Measurements from ENCODE around the gene ABCC3.

ABCC3 gene

DNA sequence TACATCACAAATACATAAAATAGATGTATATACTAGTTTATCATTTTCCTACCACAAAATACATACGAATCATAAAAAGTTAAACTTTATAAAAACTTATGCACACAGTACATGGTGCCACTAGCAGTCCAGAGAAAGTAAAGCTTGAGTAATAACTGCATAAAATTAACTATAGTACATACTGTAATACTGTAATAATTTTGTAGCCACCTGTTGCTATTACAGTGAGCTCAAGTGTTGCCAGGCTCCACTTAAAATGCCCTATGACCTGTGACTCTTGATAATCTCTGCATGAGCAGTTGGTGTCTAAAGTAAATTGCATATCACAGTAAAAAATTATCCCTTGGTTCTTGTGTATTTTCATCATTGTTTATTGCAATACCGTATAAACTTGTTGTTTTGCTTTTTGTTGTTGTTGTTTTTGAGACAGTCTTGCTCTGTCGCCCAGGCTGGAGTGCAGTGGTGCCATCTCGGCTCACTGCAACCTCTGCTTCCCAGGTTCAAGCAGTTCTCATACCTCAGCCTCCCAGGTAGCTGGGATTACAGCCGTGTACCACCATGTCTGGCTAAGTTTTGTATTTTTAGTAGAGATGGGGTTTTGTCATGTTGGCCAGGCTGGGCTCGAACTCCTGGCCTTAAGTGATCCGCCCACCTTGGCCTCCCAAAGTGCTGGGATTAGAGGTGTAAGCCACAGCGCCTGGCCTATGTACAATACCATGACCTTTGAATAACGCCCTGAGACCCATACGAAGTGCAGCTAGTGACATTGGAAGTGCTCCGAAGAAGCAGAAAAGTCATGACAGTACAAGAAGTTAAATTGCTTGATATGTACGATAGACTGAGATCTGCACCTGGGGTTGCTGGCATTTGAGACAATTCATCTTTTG lies 91.3 kb downstream of the ABCC3 start:
- Histone ChIP-seq H3K4me1 (ENCODE audit: control insufficient read depth, insufficient read depth, low read length) (no peaks in the 10 kb centered on the region), H3K36me3 (ENCODE audit: control insufficient read depth, insufficient read depth, low read length) (no peaks in the 10 kb centered on the region)
- no CpG with 5 or more reads among the region's 12 CpGs for WGBS (ENCODE audit: insufficient coverage, insufficient read length)

DNA sequence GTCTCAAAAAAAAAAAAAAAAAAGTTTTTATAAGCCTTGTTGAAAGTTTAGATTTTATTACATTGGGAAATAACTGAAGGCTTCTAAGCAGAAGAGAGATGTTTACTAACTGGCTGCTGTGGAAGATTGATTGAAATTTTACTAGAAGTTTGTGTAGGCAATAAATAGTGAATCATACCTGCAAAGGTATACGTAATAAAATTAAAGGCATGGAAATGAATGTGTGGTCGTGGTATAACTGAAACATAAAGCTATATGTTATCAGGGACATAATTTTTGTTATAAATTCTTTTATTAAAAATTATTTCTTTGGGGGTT lies 93.4 kb downstream of the ABCC3 start:
- WGBS (ENCODE audit: insufficient coverage, insufficient read length) = no CpG with 5 or more reads among the region's 2 CpGs
- DNase-seq (ENCODE audit: low read depth, low spot score) = no peak
- H3K4me3 ChIP-seq (ENCODE audit: low read length) = no peak overlapping the region
- H3K27ac ChIP-seq (ENCODE audit: low read length) = no peak overlapping the region
- H3K9me3 ChIP-seq (ENCODE audit: control insufficient read depth, insufficient read depth, low read length) = no peaks in the 10 kb centered on the region
- H3K4me1 ChIP-seq (ENCODE audit: control insufficient read depth, insufficient read depth, low read length) = no peaks in the 10 kb centered on the region
- no peaks in the 10 kb centered on the region for H3K36me3 ChIP-seq (ENCODE audit: control insufficient read depth, insufficient read depth, low read length)
- H3K27me3 ChIP-seq (ENCODE audit: control insufficient read depth, insufficient read depth, low read length) = no peaks in the 10 kb centered on the region

More for the DNA sequence above, 91.3 kb downstream of the ABCC3 start:
- H3K27ac ChIP-seq (ENCODE audit: low read length) = no peak overlapping the region
- H3K4me3 ChIP-seq (ENCODE audit: low read length) = no peak overlapping the region
- no peak for DNase-seq (ENCODE audit: low read depth, low spot score)
- no peaks in the 10 kb centered on the region for H3K27me3 ChIP-seq (ENCODE audit: control insufficient read depth, insufficient read depth, low read length)
- no peaks in the 10 kb centered on the region for H3K9me3 ChIP-seq (ENCODE audit: control insufficient read depth, insufficient read depth, low read length)

DNA sequence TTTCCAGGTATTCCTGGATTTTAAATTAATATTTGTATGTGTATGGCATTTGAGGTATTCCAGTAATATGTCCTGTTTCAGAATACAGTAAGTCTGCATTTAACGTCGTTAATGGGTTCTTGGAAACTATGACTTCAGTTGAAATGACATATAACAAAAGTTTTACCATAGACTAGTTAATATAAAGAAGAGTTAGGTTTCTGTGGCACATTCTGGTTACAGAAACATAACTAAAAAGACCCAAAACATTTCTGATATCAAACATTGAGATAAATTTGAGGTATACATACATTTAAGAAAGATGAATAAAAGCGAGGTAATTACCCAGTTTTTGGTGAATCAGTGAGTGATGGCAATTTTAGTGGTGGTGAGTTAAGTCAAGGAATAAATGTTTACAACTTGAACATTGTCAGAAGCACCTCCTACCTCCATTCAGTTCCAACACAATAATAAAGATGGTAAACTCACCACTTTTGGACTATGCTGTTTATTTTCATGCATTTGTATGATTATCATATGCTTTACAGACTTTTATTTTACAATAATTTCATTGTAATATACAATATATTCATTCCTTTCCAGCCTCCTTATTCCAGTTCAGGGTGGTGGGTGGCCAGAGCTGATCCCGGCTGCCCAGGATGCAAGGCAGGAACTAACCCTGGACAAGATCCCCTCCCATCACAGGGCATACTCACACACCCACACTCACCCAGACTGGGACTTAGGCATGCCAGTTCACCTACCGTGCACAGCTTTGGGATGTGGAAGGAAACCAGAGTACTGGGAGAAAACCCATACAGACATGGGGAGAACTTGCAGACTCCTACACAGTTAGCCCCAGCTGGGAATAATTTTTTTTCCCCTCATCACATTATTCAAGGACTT lies 94.4 kb downstream of the ABCC3 start:
- WGBS (ENCODE audit: insufficient coverage, insufficient read length) = no CpG with 5 or more reads among the region's 5 CpGs
- no peaks in the 10 kb centered on the region for H3K36me3 ChIP-seq (ENCODE audit: control insufficient read depth, insufficient read depth, low read length)
- no peak for DNase-seq (ENCODE audit: low read depth, low spot score)
- H3K4me3 ChIP-seq (ENCODE audit: low read length) = no peak overlapping the region
- no peaks in the 10 kb centered on the region for H3K4me1 ChIP-seq (ENCODE audit: control insufficient read depth, insufficient read depth, low read length)
- H3K27me3 ChIP-seq (ENCODE audit: control insufficient read depth, insufficient read depth, low read length) = no peaks in the 10 kb centered on the region
- H3K9me3 ChIP-seq (ENCODE audit: control insufficient read depth, insufficient read depth, low read length) = no peaks in the 10 kb centered on the region
- H3K27ac ChIP-seq (ENCODE audit: low read length) = no peak overlapping the region

DNA sequence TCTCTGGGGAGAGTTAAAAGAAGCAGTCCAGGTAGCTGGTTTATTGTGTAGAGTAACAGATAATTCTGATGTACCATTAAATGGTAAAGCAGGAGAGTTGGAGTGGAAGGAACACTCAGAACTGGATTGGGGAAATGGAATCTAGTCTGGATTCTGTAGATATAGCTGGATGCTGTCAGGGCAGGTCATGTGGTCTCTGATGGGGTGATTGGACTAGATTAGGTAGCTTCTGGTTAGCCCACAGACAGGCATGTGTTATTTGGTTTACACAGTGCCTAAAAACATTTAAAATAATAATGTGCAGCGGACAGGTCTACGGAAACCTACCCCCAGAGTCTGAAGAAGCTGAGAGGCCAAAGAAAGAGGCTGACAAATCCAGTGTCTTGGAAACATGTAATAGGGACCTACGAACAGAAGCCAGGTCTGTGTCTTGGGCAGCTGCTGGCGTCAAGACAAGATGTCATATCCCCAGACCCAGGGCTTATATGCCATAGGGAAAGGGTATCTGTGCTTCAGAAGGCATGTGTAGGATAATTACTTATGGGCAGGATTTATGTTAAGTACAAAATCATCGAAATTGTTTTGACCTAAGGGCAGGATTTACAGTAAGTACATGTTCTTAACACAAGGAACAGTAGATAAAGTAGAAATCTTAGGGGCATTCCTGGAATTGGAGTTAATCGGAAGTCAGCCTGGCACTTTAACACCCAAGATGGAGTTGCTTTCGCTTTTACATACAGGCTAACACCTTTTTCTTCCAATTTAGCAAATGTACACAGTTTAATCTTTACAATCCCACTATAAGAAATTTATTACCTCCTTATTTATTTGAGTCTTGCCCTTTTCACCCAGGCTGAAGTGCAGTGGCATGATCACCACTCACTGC lies 97.1 kb downstream of the ABCC3 start:
- Histone ChIP-seq H3K27me3 (ENCODE audit: control insufficient read depth, insufficient read depth, low read length) (no peaks in the 10 kb centered on the region), H3K36me3 (ENCODE audit: control insufficient read depth, insufficient read depth, low read length) (no peaks in the 10 kb centered on the region), H3K4me3 (ENCODE audit: low read length) (no peak overlapping the region), H3K27ac (ENCODE audit: low read length) (no peak overlapping the region), H3K4me1 (ENCODE audit: control insufficient read depth, insufficient read depth, low read length) (no peaks in the 10 kb centered on the region), H3K9me3 (ENCODE audit: control insufficient read depth, insufficient read depth, low read length) (no peaks in the 10 kb centered on the region)
- WGBS (ENCODE audit: insufficient coverage, insufficient read length) = no CpG with 5 or more reads among the region's 7 CpGs
- no peak for DNase-seq (ENCODE audit: low read depth, low spot score)

DNA sequence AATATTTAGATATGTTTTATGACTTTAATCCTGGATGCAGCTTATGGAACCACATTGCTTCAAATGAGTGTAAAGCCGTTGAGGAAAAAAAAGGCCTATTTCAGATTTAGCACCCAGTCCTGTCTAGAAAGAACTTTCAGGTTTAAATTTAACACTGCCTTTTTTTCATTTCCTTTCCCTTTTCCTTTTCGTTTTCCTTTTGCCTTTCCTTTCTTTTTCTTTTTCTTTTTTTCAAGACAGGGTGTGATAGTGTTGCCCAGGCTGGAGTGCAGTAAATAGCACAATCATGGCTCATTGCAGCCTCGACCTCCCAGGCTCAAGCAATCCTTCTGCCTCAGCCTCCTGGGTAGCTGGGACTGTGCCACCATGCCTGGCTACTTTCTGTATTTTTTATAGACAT lies 100.6 kb downstream of the ABCC3 start:
- Histone ChIP-seq H3K27ac (ENCODE audit: low read length) (no peak overlapping the region), H3K4me3 (ENCODE audit: low read length) (no peak overlapping the region), H3K9me3 (ENCODE audit: control insufficient read depth, insufficient read depth, low read length) (no peaks in the 10 kb centered on the region), H3K4me1 (ENCODE audit: control insufficient read depth, insufficient read depth, low read length) (no peaks in the 10 kb centered on the region), H3K27me3 (ENCODE audit: control insufficient read depth, insufficient read depth, low read length) (no peaks in the 10 kb centered on the region), H3K36me3 (ENCODE audit: control insufficient read depth, insufficient read depth, low read length) (no peaks in the 10 kb centered on the region)
- WGBS (ENCODE audit: insufficient coverage, insufficient read length) = no CpG with 5 or more reads among the region's 3 CpGs
- DNase-seq (ENCODE audit: low read depth, low spot score) = no peak

DNA sequence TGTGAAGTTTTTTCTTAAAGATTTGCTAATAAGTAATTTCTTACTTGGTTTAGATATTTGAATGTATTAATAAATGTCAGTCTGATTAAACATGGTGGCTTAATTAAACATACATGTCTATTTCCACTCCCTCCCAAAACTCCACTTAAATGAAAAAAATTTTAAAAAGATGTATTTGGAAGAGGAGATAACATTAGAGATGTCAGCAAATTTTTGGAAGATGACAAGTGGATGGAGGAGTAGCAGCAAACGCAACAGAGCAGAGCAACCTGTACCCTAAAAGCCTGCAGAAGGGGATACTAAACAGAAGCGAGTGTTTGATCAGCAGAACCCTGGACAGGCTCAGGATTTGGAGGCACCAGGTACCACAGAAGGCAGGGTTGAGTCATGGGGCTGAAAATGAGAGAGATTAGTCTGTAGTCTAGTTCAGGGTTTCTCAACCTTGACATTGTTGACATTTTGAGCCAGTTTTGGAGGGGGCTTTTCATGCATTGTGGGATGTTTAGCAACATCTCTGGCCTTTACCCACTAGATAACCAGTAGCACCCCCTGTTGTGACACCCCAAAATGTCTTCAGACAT lies 102.5 kb downstream of the ABCC3 start:
- no CpG with 5 or more reads among the region's 2 CpGs for WGBS (ENCODE audit: insufficient coverage, insufficient read length)
- Histone ChIP-seq H3K27ac (ENCODE audit: low read length) (no peak overlapping the region), H3K9me3 (ENCODE audit: control insufficient read depth, insufficient read depth, low read length) (no peaks in the 10 kb centered on the region), H3K36me3 (ENCODE audit: control insufficient read depth, insufficient read depth, low read length) (peaks cover 12% of the 10 kb centered on the region), H3K4me1 (ENCODE audit: control insufficient read depth, insufficient read depth, low read length) (no peaks in the 10 kb centered on the region), H3K27me3 (ENCODE audit: control insufficient read depth, insufficient read depth, low read length) (no peaks in the 10 kb centered on the region), H3K4me3 (ENCODE audit: low read length) (no peak overlapping the region)
- DNase-seq (ENCODE audit: low read depth, low spot score) = no peak

DNA sequence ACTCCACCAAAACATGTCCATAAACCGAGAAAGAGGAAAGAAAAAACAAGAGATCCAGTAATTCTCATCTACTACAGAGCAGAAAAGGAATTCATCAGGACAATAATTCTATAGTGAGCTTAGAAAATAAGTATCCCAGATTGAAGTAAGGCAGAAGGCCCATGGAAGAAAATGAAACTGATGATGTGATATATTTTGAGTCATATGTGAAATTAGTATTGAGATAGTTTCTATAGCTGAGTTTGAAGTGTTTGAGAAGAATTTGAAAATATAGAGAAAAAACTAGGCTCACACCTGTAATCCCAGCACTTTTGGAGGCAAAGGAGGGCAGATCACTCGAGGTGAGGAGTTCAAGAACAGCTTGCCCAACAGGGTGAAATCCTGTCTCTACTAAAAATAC lies 104.4 kb downstream of the ABCC3 start:
- Histone ChIP-seq H3K36me3 (ENCODE audit: control insufficient read depth, insufficient read depth, low read length) (peaks cover 23% of the 10 kb centered on the region), H3K27me3 (ENCODE audit: control insufficient read depth, insufficient read depth, low read length) (no peaks in the 10 kb centered on the region), H3K9me3 (ENCODE audit: control insufficient read depth, insufficient read depth, low read length) (no peaks in the 10 kb centered on the region), H3K4me3 (ENCODE audit: low read length) (no peak overlapping the region), H3K4me1 (ENCODE audit: control insufficient read depth, insufficient read depth, low read length) (no peaks in the 10 kb centered on the region), H3K27ac (ENCODE audit: low read length) (no peak overlapping the region)
- WGBS (ENCODE audit: insufficient coverage, insufficient read length) = no CpG with 5 or more reads among the region's 2 CpGs
- DNase-seq (ENCODE audit: low read depth, low spot score) = no peak

All from iPS DF 6.9 (cell line).